K562 treated with DMSO at 1 percent for 12 hours (cell line): ENCODE results near the gene BTRC. TPM values are rescaled to one million over a fixed set of nuclear protein-coding genes. Genes with fewer than 3 reads are reported as not detected.

Experiments
- total RNA-seq: library from RNA; unstranded; fragments of 300-600 nt; gene quantifications from 2 replicates; pipeline ENCODE4 v1.2.3, GENCODE V29; 2022; ENCODE audit not compliant: insufficient read depth

Gene BTRC
- total RNA-seq: 2.7 and 15.0 TPM in 2 replicates

GRCh38 chr10:101353692-101354327 lies at the start of gene BTRC:
Gene BTRC, plus strand, starts transcription at chr10:101354165. Its CDS starts 16 bp downstream, at chr10:101354181.

GRCh38 chr10:101587725-101588653 lies 234.0 kb downstream of the BTRC start, which contains the start of the genes DPCD and POLL:
Gene DPCD, plus strand, starts transcription at chr10:101588321. Its CDS starts 16 bp downstream, at chr10:101588337.
Gene POLL, minus strand, starts transcription at chr10:101588257. Its CDS starts 897 bp downstream, at chr10:101587360.

Other genes with a start within 250 kb of the BTRC start
- gene TLX1, start 222.9 kb upstream of the BTRC start, total RNA-seq: 0.22 TPM in 1 of 2 replicates, not detected in the other
- gene LBX1, start 124.7 kb upstream of the BTRC start, total RNA-seq: not detected in 2 replicates
- 16.6 and 19.7 TPM in 2 replicates for gene POLL, start 234.1 kb downstream of the BTRC start, total RNA-seq
- 9.3 and 14.8 TPM in 2 replicates for gene DPCD, start 234.2 kb downstream of the BTRC start, total RNA-seq